HepG2 (cell line): Measurements from ENCODE around the gene PRDX6. TPM values are rescaled to one million over a fixed set of nuclear protein-coding genes. Genes with fewer than 3 reads are reported as not detected.

Source experiments
- ATAC-seq: fragments of 200-7000 bp; cut with Tn5 transposase; 3 replicates; pipeline ENCODE4 v1.9.1; 2020; ENCODE audit warnings: mild to moderate bottlenecking, moderate library complexity
- BruUV-seq: library from RNA; stranded (reverse); fragments of 400-500 nt; replicated peaks from 2 replicates; lab custom pipeline; 2021; lab: Mats Ljungman, UMichigan
- CTCF ChIA-PET: fragments of 300-600 bp; formaldehyde crosslinking; extraction: SDS; loops from one replicate; lab custom pipeline; 2021; ENCODE audit warnings: low total read pairs, inconsistent platforms, low intra/inter-chr PET ratio; lab: Yijun Ruan, JAX
- POLR2A ChIA-PET: fragments of 350-600 bp; sonication (Branson Sonifier 250); formaldehyde crosslinking; loops from one replicate; lab custom pipeline; 2020; ENCODE audit warnings: antibody characterized with exemption, inconsistent platforms; lab: Yijun Ruan, JAX
- DNase-seq: peaks from one replicate; pipeline ENCODE4 v3.0.0-alpha.2; 2015; ENCODE audit warnings: low spot score
- FAIRE-seq: peaks from 3 replicates; lab custom pipeline; 2011; peaks lifted over from hg19 to GRCh38; lab: Jason Lieb, UNC
- H2AFZ ChIP-seq: one replicate; pipeline ENCODE4 v1.6.1; 2011; ENCODE audit warnings: low read length, inconsistent platforms
- H3K27ac ChIP-seq: fragments of 300-600 bp; 3 replicates; pipeline ENCODE4 v1.8.0; 2011; ENCODE audit warnings: mixed run types, mild to moderate bottlenecking, mixed read lengths, low read length, inconsistent platforms; ENCODE audit not compliant: insufficient read depth; ENCODE audit errors: extremely low read length
- H3K27me3 ChIP-seq, 2 experiments: fragments of 200-600 bp in 1 of 2; 2 replicates in 1 of 2; 3 replicates in 1 of 2; pipeline versions ENCODE4 v1.6.0 to v1.8.0; 2011; ENCODE audit warnings: low read length in 2 of 2, mild to moderate bottlenecking in 2 of 2, moderate library complexity in 2 of 2, inconsistent platforms in 1 of 2; ENCODE audit not compliant: insufficient read depth in 2 of 2, control insufficient read depth in 1 of 2
- H3K36me3 ChIP-seq, 2 experiments: fragments of 200-600 bp in 1 of 2; replicated peaks in 1 of 2; 2 replicates in 1 of 2; 3 replicates in 1 of 2; pipeline versions ENCODE4 v1.5.1 to v1.8.0; 2011; ENCODE audit warnings: low read length in 2 of 2, inconsistent platforms in 1 of 2; ENCODE audit not compliant: insufficient read depth in 2 of 2, control insufficient read depth in 1 of 2
- H3K4me1 ChIP-seq: 2 replicates; pipeline ENCODE4 v1.5.1; 2012; ENCODE audit warnings: low read length, inconsistent platforms; ENCODE audit not compliant: insufficient read depth
- H3K4me2 ChIP-seq: 2 replicates; pipeline ENCODE4 v1.6.0; 2011; ENCODE audit warnings: low read depth, low read length, inconsistent platforms
- H3K4me3 ChIP-seq, 3 experiments: fragments of 200-600 bp in 1 of 3; sonication (generic), shearing (Covaris generic) in 1 of 3; replicated peaks in 1 of 3; 2 replicates each; pipeline ENCODE4 v1.5.1; 2011 to 2016; ENCODE audit warnings: low read length in 3 of 3, inconsistent platforms in 2 of 3, low read depth in 2 of 3, mild to moderate bottlenecking in 2 of 3, control low read depth in 1 of 3, mixed read lengths in 1 of 3; ENCODE audit not compliant: insufficient read depth in 1 of 3
- H3K79me2 ChIP-seq: one replicate; pipeline ENCODE4 v1.6.1; 2011; ENCODE audit warnings: low read length, inconsistent platforms; ENCODE audit not compliant: insufficient read depth
- H3K9ac ChIP-seq: 2 replicates; pipeline ENCODE4 v1.6.0; 2011; ENCODE audit warnings: mild to moderate bottlenecking, low read depth, low read length, inconsistent platforms; ENCODE audit not compliant: insufficient read depth
- H3K9me3 ChIP-seq: 2 replicates; pipeline ENCODE4 v1.5.1; 2012; ENCODE audit warnings: mild to moderate bottlenecking, low read length
- H4K20me1 ChIP-seq: 2 replicates; pipeline ENCODE4 v1.6.0; 2011; ENCODE audit warnings: inconsistent platforms, mild to moderate bottlenecking, low read length, moderate library complexity; ENCODE audit not compliant: insufficient read depth
- CEBPB ChIP-seq: IDR thresholded peaks from 2 replicates; pipeline ENCODE4 v1.6.1; 2011; ENCODE audit warnings: low read depth, low read length, improper control_type of control experiment, borderline replicate concordance
- MYC ChIP-seq: sonication (generic); formaldehyde crosslinking; IDR thresholded peaks from 2 replicates; pipeline ENCODE4 v1.9.0; 2021; ENCODE audit warnings: missing genetic modification reagents, borderline replicate concordance
- NFKBIZ ChIP-seq: IDR thresholded peaks from 2 replicates; pipeline ENCODE4 v1.6.1; 2018; ENCODE audit warnings: missing genetic modification reagents, missing compliant biosample characterization
- NR2F1 ChIP-seq, 2 experiments: fragments of 450-650 bp in 1 of 2; formaldehyde crosslinking in 1 of 2; IDR thresholded peaks; 2 replicates each; pipeline versions ENCODE4 v1.5.0 to v1.6.1; 2016 to 2020; ENCODE audit warnings: mild to moderate bottlenecking in 1 of 2, missing compliant biosample characterization in 1 of 2, missing genetic modification reagents in 1 of 2, moderate library complexity in 1 of 2
- ONECUT2 ChIP-seq: sonication (generic); formaldehyde crosslinking; IDR thresholded peaks from 2 replicates; pipeline ENCODE4 v1.4.0; 2020; ENCODE audit warnings: missing genetic modification reagents
- PATZ1 ChIP-seq: sonication (generic); formaldehyde crosslinking; IDR thresholded peaks from 2 replicates; pipeline ENCODE4 v1.4.0; 2020; ENCODE audit warnings: missing genetic modification reagents
- PLRG1 ChIP-seq: fragments of 450-650 bp; conservative IDR thresholded peaks from 2 replicates; pipeline ENCODE4 v1.6.1; 2016
- PPARG ChIP-seq: conservative IDR thresholded peaks from 2 replicates; pipeline ENCODE4 v1.6.1; 2016; ENCODE audit warnings: missing biosample characterization, missing genetic modification reagents
- RFXANK ChIP-seq: IDR thresholded peaks from 2 replicates; pipeline ENCODE4 v1.6.1; 2016
- RNF2 ChIP-seq: fragments of 450-650 bp; conservative IDR thresholded peaks from 2 replicates; pipeline ENCODE4 v1.6.1; 2016; ENCODE audit warnings: low read depth
- SALL1 ChIP-seq: sonication (generic); formaldehyde crosslinking; IDR thresholded peaks from 2 replicates; pipeline ENCODE4 v1.8.0; 2022; ENCODE audit warnings: mild to moderate bottlenecking, missing genetic modification reagents
- SKIL ChIP-seq: sonication (generic); formaldehyde crosslinking; IDR thresholded peaks from 2 replicates; pipeline ENCODE4 v1.8.0; 2022; ENCODE audit warnings: missing genetic modification reagents, mild to moderate bottlenecking, moderate library complexity, borderline replicate concordance
- TARDBP ChIP-seq: sonication (generic); formaldehyde crosslinking; IDR thresholded peaks from 2 replicates; pipeline ENCODE4 v1.8.0; 2022; ENCODE audit warnings: mild to moderate bottlenecking, missing genetic modification reagents
- ZFP36 ChIP-seq: fragments of 150-350 bp; IDR thresholded peaks from 2 replicates; pipeline ENCODE4 v1.6.1; 2018; ENCODE audit warnings: borderline replicate concordance, low read length, low read depth; ENCODE audit not compliant: partially characterized antibody
- ZFX ChIP-seq: sonication (generic); formaldehyde crosslinking; IDR thresholded peaks from 2 replicates; pipeline ENCODE4 v1.4.0; 2020; ENCODE audit warnings: mild to moderate bottlenecking, low read depth, missing genetic modification reagents, moderate library complexity
- ZNF207 ChIP-seq: fragments of 450-650 bp; IDR thresholded peaks from 2 replicates; pipeline ENCODE4 v1.6.1; 2016; ENCODE audit warnings: antibody characterized with exemption, borderline replicate concordance
- ZNF235 ChIP-seq: sonication (generic); formaldehyde crosslinking; IDR thresholded peaks from 2 replicates; pipeline ENCODE4 v1.8.1; 2023; ENCODE audit warnings: mild to moderate bottlenecking, missing genetic modification reagents, borderline replicate concordance
- ZNF598 ChIP-seq: sonication (generic); formaldehyde crosslinking; IDR thresholded peaks from 2 replicates; pipeline ENCODE4 v1.5.1; 2020; ENCODE audit warnings: mild to moderate bottlenecking, missing genetic modification reagents, borderline replicate concordance
- ZNF782 ChIP-seq: sonication (generic); formaldehyde crosslinking; IDR thresholded peaks from 2 replicates; pipeline ENCODE4 v1.4.0; 2020; ENCODE audit warnings: missing genetic modification reagents, mild to moderate bottlenecking, borderline replicate concordance
- WGBS: methylation state at CpG from one replicate; pipeline ENCODE4 v1.1.6; 2017; ENCODE audit warnings: low lambda C conversion rate; 5-methylcytosine and 5-hydroxymethylcytosine counted together
- in situ Hi-C: cut with HindIII; loops from 2 replicates; pipeline ENCODE4 v1.10.0; 2017; ENCODE audit warnings: low pct_unique_long_range_greater_than_20kb; ENCODE audit not compliant: extremely low pct_ligation_motif_present
- intact Hi-C: fragments of 100-400 bp; cut with micrococcal nuclease; formaldehyde crosslinking; loops from one replicate; pipeline ENCODE4 v1.10.0; 2022; ENCODE audit not compliant: unreplicated experiment
- polyA plus RNA-seq, 8 experiments: library from polyadenylated mRNA; depleted of rRNA in 3 of 8; stranded (reverse) in 7 of 8; unstranded in 1 of 8; fragments of >200 nt; fragmentation: Illumina TruSeq in 4 of 8; extraction: Trizol in 4 of 8; gene quantifications; 2 replicates each; pipeline versions ENCODE4 v1.2.1 to v1.2.3, GENCODE V29; 2011 to 2016; ENCODE audit warnings: low read depth in 4 of 8, missing spikeins in 1 of 8, mixed read lengths in 1 of 8; ENCODE audit not compliant: insufficient read depth in 1 of 8
- total RNA-seq, 5 experiments: library from RNA; depleted of rRNA; stranded (reverse); fragments of >200 nt; fragmentation: Illumina TruSeq; extraction: Trizol; gene quantifications; 2 replicates each; pipeline ENCODE4 v1.2.3, GENCODE V29; 2016; ENCODE audit warnings: low read depth in 1 of 5
- TF ChIP-seq, protein P1 (sequence below): sonication (generic); formaldehyde crosslinking; IDR thresholded peaks from 2 replicates; pipeline ENCODE4 v1.4.0; 2020; ENCODE audit warnings: missing genetic modification reagents, borderline replicate concordance

PRDX6 gene
- total and polyA plus RNA-seq, 2 of the 13 experiments (the other 11 are each of a cell fraction or from before 2014, with no cell fraction given): 224 to 309 TPM

DNA sequence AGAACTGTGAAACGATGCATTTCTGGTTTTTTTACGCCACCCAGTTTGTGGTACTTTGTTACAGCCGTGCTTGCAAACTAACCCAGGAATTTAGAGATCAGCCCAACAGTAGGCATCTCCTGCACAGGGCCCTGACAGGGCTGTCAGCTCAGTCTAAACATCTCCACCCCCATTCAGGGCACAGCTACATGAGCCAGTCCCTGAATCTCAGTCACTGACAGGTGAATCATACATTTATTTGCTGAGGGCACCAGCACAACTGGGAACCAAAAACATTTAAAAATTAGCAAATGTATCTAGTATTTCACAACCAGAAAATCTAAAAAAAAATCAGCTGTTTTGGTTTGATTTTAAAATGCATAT lies 30.7 kb downstream of the PRDX6 start (continued):
- TF ChIP-seq ZNF235 (no peak), NR2F1 (CRISPR knock-in tag; IDR thresholded peaks at IDR 0.05) (no peak), RNF2 (no peak), ZFX (no peak)

GRCh38 chr1:173508541-173508940 lies 31.4 kb downstream of the PRDX6 start:
- Histone ChIP-seq H3K27me3 (no peaks in the 10 kb centered on the region), H3K27ac (no peak overlapping the region), H4K20me1 (no peaks in the 10 kb centered on the region), H3K4me3 (no peak overlapping the region), H3K4me2 (no peak overlapping the region), H3K4me1 (peaks cover 11% of the 10 kb centered on the region), H3K9ac (no peak overlapping the region), H3K9me3 (no peaks in the 10 kb centered on the region), H3K36me3 (no peaks in the 10 kb centered on the region), H2AFZ (no peak overlapping the region), H3K79me2 (no peaks in the 10 kb centered on the region)
- no peak for ATAC-seq
- intact Hi-C loops (loop anchor here (10.0 kb wide), 1 partner anchor 764 kb away; no protein-coding TSS in a partner anchor), in situ Hi-C loops (loop anchor here (5.0 kb wide), 1 partner anchor 76 kb away; no protein-coding TSS in a partner anchor)
- DNase-seq: no peak
- TF ChIP-seq CEBPB: no peak
- TF ChIP-seq, protein P1, sequence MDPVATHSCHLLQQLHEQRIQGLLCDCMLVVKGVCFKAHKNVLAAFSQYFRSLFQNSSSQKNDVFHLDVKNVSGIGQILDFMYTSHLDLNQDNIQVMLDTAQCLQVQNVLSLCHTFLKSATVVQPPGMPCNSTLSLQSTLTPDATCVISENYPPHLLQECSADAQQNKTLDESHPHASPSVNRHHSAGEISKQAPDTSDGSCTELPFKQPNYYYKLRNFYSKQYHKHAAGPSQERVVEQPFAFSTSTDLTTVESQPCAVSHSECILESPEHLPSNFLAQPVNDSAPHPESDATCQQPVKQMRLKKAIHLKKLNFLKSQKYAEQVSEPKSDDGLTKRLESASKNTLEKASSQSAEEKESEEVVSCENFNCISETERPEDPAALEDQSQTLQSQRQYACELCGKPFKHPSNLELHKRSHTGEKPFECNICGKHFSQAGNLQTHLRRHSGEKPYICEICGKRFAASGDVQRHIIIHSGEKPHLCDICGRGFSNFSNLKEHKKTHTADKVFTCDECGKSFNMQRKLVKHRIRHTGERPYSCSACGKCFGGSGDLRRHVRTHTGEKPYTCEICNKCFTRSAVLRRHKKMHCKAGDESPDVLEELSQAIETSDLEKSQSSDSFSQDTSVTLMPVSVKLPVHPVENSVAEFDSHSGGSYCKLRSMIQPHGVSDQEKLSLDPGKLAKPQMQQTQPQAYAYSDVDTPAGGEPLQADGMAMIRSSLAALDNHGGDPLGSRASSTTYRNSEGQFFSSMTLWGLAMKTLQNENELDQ: no peak
- no peak for TF ChIP-seq ZNF598 (CRISPR knock-in tag)
- no peak for TF ChIP-seq PPARG
- TF ChIP-seq ZFP36: no peak
- TF ChIP-seq NFKBIZ: no peak
- no peak for TF ChIP-seq PLRG1
- TF ChIP-seq RFXANK (CRISPR knock-in tag): no peak
- no peak for TF ChIP-seq PATZ1
- no peak for TF ChIP-seq MYC (CRISPR knock-in tag)
- no peak for TF ChIP-seq ZNF782
- TF ChIP-seq ZNF207: no peak
- TF ChIP-seq SALL1: no peak
- TF ChIP-seq ONECUT2 (CRISPR knock-in tag): no peak
- TF ChIP-seq TARDBP (CRISPR knock-in tag): no peak
- no peak for TF ChIP-seq SKIL (CRISPR knock-in tag)
- 51% methylated on average over 2 of the region's 2 CpGs for WGBS
- ChIA-PET CTCF (no interaction called here), POLR2A (no interaction called here)
- FAIRE-seq: no peak
- no TSS peak for BruUV-seq
